Measurements from ENCODE around the gene SIRT4. TPM values are rescaled to one million over a fixed set of nuclear protein-coding genes. Genes with fewer than 3 reads are reported as not detected.

Gene SIRT4
- total and polyA plus RNA-seq, 2 of the 13 experiments (the other 11 are each of a cell fraction or from before 2014, with no cell fraction given) = 3.4 to 5.8 TPM

DNA sequence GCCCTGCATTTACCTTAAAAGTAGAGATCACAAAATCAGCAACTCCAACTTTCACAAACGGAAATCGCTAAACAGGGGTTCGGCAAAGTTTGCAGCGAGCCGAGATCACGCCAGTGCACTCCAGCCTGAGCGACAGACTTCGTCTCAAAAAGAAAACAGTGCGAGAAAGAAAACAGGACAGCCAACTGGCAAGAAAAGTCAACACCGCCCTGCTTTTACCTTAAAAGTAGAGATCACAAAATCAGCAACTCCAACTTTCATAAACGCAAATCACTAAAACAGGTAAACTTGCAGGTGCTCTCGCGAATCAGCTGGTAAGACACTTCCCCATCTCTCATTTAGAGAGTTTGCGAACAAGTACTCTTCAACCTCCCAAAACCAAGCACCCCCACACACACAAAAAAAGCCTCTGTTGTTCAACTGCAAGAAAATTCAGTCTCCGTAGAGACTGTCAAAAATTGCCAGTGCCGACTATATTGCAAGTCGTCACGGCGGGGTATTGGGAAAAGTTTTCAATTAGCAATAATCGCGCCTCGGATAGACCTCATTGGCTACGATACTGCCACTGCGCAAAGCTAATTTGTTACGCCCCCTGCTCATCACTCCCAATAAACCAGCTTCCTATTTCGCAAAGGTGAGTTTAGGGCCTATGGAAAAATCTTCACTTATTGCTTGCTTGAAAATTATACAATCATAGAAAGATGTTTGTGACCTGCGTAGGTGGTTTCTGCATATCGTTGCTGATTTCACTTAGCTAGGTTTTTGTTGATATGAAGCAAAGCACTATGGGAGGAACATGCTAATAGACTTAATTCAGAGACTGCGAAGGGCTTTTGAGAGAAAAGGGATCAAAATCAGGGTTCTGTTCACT lies 9.2 kb upstream of the SIRT4 start, which contains the start of gene RNU4-1 (continued):
- TF ChIP-seq ARNTL (CRISPR knock-in tag; IDR thresholded peaks at IDR 0.05) (no peak), BHLHE40 (IDR thresholded peaks at IDR 0.05; ENCODE audit: low read length) (no peak), NRL (CRISPR knock-in tag; IDR thresholded peaks at IDR 0.05; ENCODE audit: borderline replicate concordance) (no peak), NFE2L1 (CRISPR knock-in tag; IDR thresholded peaks at IDR 0.05; ENCODE audit: borderline replicate concordance) (no peak), ZNF724P (CRISPR knock-in tag; IDR thresholded peaks at IDR 0.05; ENCODE audit: borderline replicate concordance) (no peak), ELF3 (CRISPR knock-in tag; IDR thresholded peaks at IDR 0.05) (0 out of 2 replicates have a peak, but pooled peaks have one; percentile 41), HMG20A (CRISPR knock-in tag; IDR thresholded peaks at IDR 0.05; ENCODE audit: borderline replicate concordance) (no peak), ZNF674 (CRISPR knock-in tag; IDR thresholded peaks at IDR 0.05; ENCODE audit: low read depth) (no peak), ARID5B (CRISPR knock-in tag; IDR thresholded peaks at IDR 0.05) (peak; percentile 63), ZNF607 (CRISPR knock-in tag; IDR thresholded peaks at IDR 0.05; ENCODE audit: borderline replicate concordance) (no peak), MAF1 (CRISPR knock-in tag; IDR thresholded peaks at IDR 0.05; ENCODE audit: borderline replicate concordance) (peak; percentile 81; the same call in 1 of the 2 replicates), TMF1 (CRISPR knock-in tag; IDR thresholded peaks at IDR 0.05; ENCODE audit: low read depth) (peak; percentile 63; the same call in 1 of the 2 replicates), DBP (CRISPR knock-in tag; IDR thresholded peaks at IDR 0.05; ENCODE audit: not compliant biosample characterization) (peak; percentile 78), HDAC2 (CRISPR knock-in tag; IDR thresholded peaks at IDR 0.05) (peak; percentile 68; the same call in 1 of the 2 replicates), ZNF20 (CRISPR knock-in tag; IDR thresholded peaks at IDR 0.05) (no peak), ZNF557 (CRISPR knock-in tag; IDR thresholded peaks at IDR 0.05) (no peak; the same call in 1 of the 2 replicates), RFX3 (CRISPR knock-in tag; IDR thresholded peaks at IDR 0.05) (no peak), KAT2B (IDR thresholded peaks at IDR 0.05; ENCODE audit: borderline replicate concordance, low read depth, low read length) (no peak), ZNF224 (CRISPR knock-in tag; IDR thresholded peaks at IDR 0.05) (no peak), ZNF569 (CRISPR knock-in tag; IDR thresholded peaks at IDR 0.05; ENCODE audit: borderline replicate concordance) (no peak), NKX3-1 (CRISPR knock-in tag; IDR thresholded peaks at IDR 0.05) (peak; percentile 93; the same call in 1 of the 2 replicates)
- TF ChIP-seq, protein P1, sequence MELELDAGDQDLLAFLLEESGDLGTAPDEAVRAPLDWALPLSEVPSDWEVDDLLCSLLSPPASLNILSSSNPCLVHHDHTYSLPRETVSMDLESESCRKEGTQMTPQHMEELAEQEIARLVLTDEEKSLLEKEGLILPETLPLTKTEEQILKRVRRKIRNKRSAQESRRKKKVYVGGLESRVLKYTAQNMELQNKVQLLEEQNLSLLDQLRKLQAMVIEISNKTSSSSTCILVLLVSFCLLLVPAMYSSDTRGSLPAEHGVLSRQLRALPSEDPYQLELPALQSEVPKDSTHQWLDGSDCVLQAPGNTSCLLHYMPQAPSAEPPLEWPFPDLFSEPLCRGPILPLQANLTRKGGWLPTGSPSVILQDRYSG (CRISPR knock-in tag; IDR thresholded peaks at IDR 0.05) = peak; percentile 58; the same call in 1 of the 2 replicates
- TF ChIP-seq, protein P2, sequence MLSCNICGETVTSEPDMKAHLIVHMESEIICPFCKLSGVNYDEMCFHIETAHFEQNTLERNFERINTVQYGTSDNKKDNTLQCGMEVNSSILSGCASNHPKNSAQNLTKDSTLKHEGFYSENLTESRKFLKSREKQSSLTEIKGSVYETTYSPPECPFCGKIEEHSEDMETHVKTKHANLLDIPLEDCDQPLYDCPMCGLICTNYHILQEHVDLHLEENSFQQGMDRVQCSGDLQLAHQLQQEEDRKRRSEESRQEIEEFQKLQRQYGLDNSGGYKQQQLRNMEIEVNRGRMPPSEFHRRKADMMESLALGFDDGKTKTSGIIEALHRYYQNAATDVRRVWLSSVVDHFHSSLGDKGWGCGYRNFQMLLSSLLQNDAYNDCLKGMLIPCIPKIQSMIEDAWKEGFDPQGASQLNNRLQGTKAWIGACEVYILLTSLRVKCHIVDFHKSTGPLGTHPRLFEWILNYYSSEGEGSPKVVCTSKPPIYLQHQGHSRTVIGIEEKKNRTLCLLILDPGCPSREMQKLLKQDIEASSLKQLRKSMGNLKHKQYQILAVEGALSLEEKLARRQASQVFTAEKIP (CRISPR knock-in tag; IDR thresholded peaks at IDR 0.05; ENCODE audit: borderline replicate concordance) = no peak

Measured in HepG2 (cell line).